ENCODE measurements around the gene PHPT1.

GRCh38 chr9:136832581-136832980, 16.6 kb upstream of the PHPT1 start:
- TF ChIP-seq GATA2 (IDR thresholded peaks at IDR 0.05; ENCODE audit: low read depth, low read length) (no peak), GATA3 (IDR thresholded peaks at IDR 0.05; ENCODE audit: low read depth, low read length) (no peak)

Data from SH-SY5Y (cell line).